ENCODE data around the gene DHRS12.
"Not testable (repeated sequence)": the region's sequence is repeated elsewhere in the genome, so short reads cannot be mapped to it uniquely, and the experiment has no call there.

DHRS12 gene

DNA sequence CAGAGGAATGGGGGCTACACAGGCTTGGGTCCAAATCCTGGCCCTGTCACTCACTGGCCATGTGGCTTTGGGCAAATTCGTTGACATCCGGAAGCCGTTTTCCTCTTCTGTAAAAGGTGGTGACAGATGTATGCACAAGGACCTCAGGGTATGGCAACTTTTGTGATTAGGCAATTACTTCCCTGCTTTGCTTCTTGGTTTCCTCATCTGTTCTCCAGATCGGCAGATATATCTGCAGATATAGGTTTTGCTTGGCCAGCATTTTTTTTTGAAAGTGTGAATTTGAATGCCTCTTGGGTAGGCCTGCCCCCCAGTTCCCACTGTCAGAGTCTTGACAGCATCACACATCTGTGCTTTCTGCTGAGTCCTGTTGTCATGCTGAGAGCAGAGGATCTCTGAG lies 23.3 kb upstream of the DHRS12 start:
- no peak overlapping the region for H3K27ac ChIP-seq (ENCODE audit: low read depth, low read length)
- no peak overlapping the region for H3K9ac ChIP-seq (ENCODE audit: low read length in 5 of 5)

DNA sequence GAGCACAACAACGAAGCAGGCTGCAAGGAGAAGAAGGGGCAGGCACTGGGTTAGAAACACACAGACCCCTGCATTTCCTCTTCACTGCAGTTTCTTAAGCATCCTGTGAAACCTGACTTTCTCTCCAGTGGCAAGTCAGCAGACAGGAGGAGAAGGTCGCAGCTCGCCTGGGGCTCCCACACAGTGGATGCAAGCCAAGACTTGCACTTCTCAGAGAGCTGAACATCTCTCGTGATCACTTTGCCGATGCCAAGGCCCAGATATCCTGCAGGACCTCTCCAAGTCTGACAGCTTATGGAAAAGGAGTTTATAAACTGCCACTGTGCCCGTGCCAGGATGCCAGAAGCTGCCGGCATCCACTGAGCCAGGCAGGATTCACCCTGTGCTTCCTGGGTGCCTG lies 22.6 kb upstream of the DHRS12 start:
- Histone ChIP-seq H3K27ac (ENCODE audit: low read depth, low read length) (no peak overlapping the region), H3K36me3 (ENCODE audit: control insufficient read depth in 5 of 5, insufficient read depth in 5 of 5, low read length in 5 of 5) (no peaks in the 10 kb centered on the region), H3K4me1 (ENCODE audit: control insufficient read depth in 5 of 5, insufficient read depth in 5 of 5, low read length in 5 of 5) (peaks cover 0 to 16% (median 6%) of the 10 kb centered on the region in 5 donors), H3K27me3 (ENCODE audit: control insufficient read depth in 5 of 5, insufficient read depth in 4 of 5, low read length in 5 of 5) (no peaks in the 10 kb centered on the region), H3K9me3 (ENCODE audit: control insufficient read depth in 5 of 5, low read length in 5 of 5) (no peaks in the 10 kb centered on the region), H3K9ac (ENCODE audit: low read length in 5 of 5) (no peak overlapping the region), H3K4me3 (ENCODE audit: low read depth in 1 of 5, low read length in 5 of 5) (no peak overlapping the region)

More for the DNA sequence above, 23.3 kb upstream of the DHRS12 start:
- Histone ChIP-seq H3K36me3 (ENCODE audit: control insufficient read depth in 5 of 5, insufficient read depth in 5 of 5, low read length in 5 of 5) (no peaks in the 10 kb centered on the region), H3K9me3 (ENCODE audit: control insufficient read depth in 5 of 5, low read length in 5 of 5) (no peaks in the 10 kb centered on the region), H3K4me3 (ENCODE audit: low read depth in 1 of 5, low read length in 5 of 5) (no peak overlapping the region), H3K4me1 (ENCODE audit: control insufficient read depth in 5 of 5, insufficient read depth in 5 of 5, low read length in 5 of 5) (peaks cover 0 to 15% (median 3%) of the 10 kb centered on the region in 5 donors), H3K27me3 (ENCODE audit: control insufficient read depth in 5 of 5, insufficient read depth in 4 of 5, low read length in 5 of 5) (no peaks in the 10 kb centered on the region)

DNA sequence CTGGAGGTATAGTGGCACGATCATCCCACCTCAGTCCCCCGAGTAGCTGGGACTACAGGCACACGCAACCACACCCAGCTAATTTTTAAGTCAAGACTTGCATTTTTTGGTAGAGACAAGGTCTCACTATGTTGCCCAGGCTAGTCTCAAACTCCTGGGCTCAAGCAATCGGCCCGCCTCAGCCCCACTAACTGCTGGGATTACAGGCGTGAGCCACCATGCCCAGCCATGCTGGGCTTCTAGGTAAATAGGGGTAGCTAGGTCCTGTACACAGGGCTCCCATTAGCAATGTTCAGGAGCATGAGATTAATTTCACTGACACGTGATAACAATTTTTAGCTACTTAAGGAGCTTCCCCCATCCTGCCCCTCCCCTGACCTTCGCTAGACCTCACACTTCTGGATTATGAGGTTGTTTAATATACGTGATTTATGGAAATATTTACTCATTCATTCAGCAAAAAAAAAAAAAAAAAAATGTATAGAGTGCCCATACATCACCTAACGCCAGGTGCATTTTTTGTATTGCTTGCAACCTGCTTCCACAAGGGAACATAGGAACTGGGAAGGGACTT lies 21.8 kb upstream of the DHRS12 start:
- H3K4me1 ChIP-seq (ENCODE audit: control insufficient read depth in 5 of 5, insufficient read depth in 5 of 5, low read length in 5 of 5), result peaks cover 0 to 16% (median 7%) of the 10 kb centered on the region in 5 donors

DNA sequence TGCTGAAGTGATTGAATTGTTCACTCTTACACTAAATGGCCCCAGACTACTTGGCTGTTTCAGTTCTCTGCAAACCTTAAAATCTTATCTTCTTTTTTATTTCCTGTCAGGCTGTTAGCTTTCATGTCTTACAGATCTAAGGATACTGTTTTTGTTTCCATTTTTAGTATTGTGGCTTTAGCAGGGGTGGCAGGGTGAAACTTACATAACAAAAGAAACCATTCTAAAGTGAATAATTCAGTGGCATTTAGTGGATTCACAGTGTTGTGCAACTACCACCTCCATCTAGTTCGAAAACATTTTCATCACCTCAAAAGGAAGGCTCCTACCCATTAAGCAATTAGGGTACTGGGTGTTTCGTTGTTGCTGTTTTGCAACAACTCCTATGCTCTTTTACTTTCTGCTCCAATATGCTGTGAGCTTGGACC lies 21.2 kb upstream of the DHRS12 start:
- H3K27me3 ChIP-seq (ENCODE audit: control insufficient read depth in 5 of 5, insufficient read depth in 4 of 5, low read length in 5 of 5), result no peaks in the 10 kb centered on the region
- H3K36me3 ChIP-seq (ENCODE audit: control insufficient read depth in 5 of 5, insufficient read depth in 5 of 5, low read length in 5 of 5), result no peaks in the 10 kb centered on the region
- no peak overlapping the region for H3K27ac ChIP-seq (ENCODE audit: low read depth, low read length)
- no peak overlapping the region for H3K9ac ChIP-seq (ENCODE audit: low read length in 5 of 5)
- H3K9me3 ChIP-seq (ENCODE audit: control insufficient read depth in 5 of 5, low read length in 5 of 5), result no peaks in the 10 kb centered on the region
- peaks cover 0 to 16% (median 7%) of the 10 kb centered on the region in 5 donors for H3K4me1 ChIP-seq (ENCODE audit: control insufficient read depth in 5 of 5, insufficient read depth in 5 of 5, low read length in 5 of 5)
- H3K4me3 ChIP-seq (ENCODE audit: low read depth in 1 of 5, low read length in 5 of 5), result no peak overlapping the region

More for the DNA sequence above, 21.8 kb upstream of the DHRS12 start:
- Histone ChIP-seq H3K27ac (ENCODE audit: low read depth, low read length) (no peak overlapping the region), H3K9ac (ENCODE audit: low read length in 5 of 5) (no peak overlapping the region), H3K4me3 (ENCODE audit: low read depth in 1 of 5, low read length in 5 of 5) (no peak overlapping the region), H3K27me3 (ENCODE audit: control insufficient read depth in 5 of 5, insufficient read depth in 4 of 5, low read length in 5 of 5) (no peaks in the 10 kb centered on the region), H3K36me3 (ENCODE audit: control insufficient read depth in 5 of 5, insufficient read depth in 5 of 5, low read length in 5 of 5) (no peaks in the 10 kb centered on the region), H3K9me3 (ENCODE audit: control insufficient read depth in 5 of 5, low read length in 5 of 5) (no peaks in the 10 kb centered on the region)

DNA sequence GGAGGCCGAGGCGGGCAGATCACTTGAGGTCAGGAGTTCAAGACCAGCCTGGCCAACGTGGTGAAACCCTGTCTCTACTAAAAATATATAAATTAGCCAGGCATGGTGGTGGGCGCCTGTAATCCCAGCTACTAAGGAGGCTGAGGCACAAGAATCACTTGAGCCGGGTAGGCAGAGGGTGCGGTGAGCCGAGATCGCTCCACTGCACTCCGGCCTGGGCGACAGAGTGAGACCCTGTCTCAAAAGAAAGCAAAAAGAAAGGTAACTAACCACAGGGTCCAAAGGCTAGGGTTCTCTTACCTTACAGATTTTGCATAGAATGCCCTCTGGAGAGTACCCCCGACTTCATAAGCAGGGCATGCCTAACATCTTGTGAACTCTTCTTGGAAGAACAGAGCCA lies 20.7 kb upstream of the DHRS12 start:
- H3K4me1 ChIP-seq (ENCODE audit: control insufficient read depth in 5 of 5, insufficient read depth in 5 of 5, low read length in 5 of 5), result peaks cover 0 to 16% (median 7%) of the 10 kb centered on the region in 5 donors

DNA sequence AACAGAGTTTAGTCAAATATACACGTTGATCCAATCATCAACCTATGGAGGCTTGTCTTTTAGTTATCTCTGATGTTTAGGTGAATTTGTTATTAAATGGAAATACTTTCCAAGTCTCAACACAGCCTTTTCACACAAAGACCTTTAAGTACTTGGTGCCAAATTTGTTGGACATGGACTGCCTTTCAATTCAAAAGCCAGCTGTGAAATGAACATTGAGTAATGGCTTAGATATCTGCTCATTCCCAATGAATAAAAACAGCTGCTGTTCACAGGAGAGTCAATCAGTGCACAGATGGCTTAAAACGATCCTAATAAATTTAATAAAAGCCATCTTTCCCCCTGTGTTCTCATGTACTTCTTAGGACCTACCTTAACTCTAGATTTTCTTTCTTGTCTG lies 19.9 kb upstream of the DHRS12 start:
- Histone ChIP-seq H3K27ac (ENCODE audit: low read depth, low read length) (no peak overlapping the region), H3K27me3 (ENCODE audit: control insufficient read depth in 5 of 5, insufficient read depth in 4 of 5, low read length in 5 of 5) (no peaks in the 10 kb centered on the region), H3K4me1 (ENCODE audit: control insufficient read depth in 5 of 5, insufficient read depth in 5 of 5, low read length in 5 of 5) (peaks cover 0 to 23% (median 14%) of the 10 kb centered on the region in 5 donors), H3K9ac (ENCODE audit: low read length in 5 of 5) (no peak overlapping the region), H3K4me3 (ENCODE audit: low read depth in 1 of 5, low read length in 5 of 5) (no peak overlapping the region), H3K36me3 (ENCODE audit: control insufficient read depth in 5 of 5, insufficient read depth in 5 of 5, low read length in 5 of 5) (no peaks in the 10 kb centered on the region), H3K9me3 (ENCODE audit: control insufficient read depth in 5 of 5, low read length in 5 of 5) (no peaks in the 10 kb centered on the region)

More for the DNA sequence above, 20.7 kb upstream of the DHRS12 start:
- not testable (repeated sequence) for H3K27ac ChIP-seq (ENCODE audit: low read depth, low read length); H3K9ac ChIP-seq (ENCODE audit: low read length in 5 of 5); H3K9me3 ChIP-seq (ENCODE audit: control insufficient read depth in 5 of 5, low read length in 5 of 5); H3K27me3 ChIP-seq (ENCODE audit: control insufficient read depth in 5 of 5, insufficient read depth in 4 of 5, low read length in 5 of 5); H3K4me3 ChIP-seq (ENCODE audit: low read depth in 1 of 5, low read length in 5 of 5); H3K36me3 ChIP-seq (ENCODE audit: control insufficient read depth in 5 of 5, insufficient read depth in 5 of 5, low read length in 5 of 5)

DNA sequence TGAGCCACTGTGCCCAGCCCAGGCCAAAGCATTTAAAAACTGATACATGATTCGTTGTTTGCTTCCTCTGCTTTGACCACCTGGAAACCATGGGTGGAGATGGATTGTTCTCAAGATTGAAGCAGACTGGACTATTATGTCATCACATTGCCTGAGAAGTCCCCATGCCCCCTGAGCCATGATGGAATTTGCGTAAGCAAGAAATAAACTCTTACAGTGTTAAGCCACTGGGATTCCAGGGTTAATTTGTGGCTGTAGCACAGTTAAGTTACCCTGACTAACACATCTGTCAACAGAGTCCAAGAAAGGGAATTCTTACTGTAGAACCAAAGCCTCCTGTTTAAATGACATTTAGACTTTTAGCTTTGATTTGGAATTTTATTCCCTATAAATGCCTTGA lies 19.4 kb upstream of the DHRS12 start:
- Histone ChIP-seq H3K4me3 (ENCODE audit: low read depth in 1 of 5, low read length in 5 of 5) (no peak overlapping the region), H3K9me3 (ENCODE audit: control insufficient read depth in 5 of 5, low read length in 5 of 5) (no peaks in the 10 kb centered on the region), H3K9ac (ENCODE audit: low read length in 5 of 5) (no peak overlapping the region), H3K27ac (ENCODE audit: low read depth, low read length) (no peak overlapping the region), H3K27me3 (ENCODE audit: control insufficient read depth in 5 of 5, insufficient read depth in 4 of 5, low read length in 5 of 5) (no peaks in the 10 kb centered on the region), H3K4me1 (ENCODE audit: control insufficient read depth in 5 of 5, insufficient read depth in 5 of 5, low read length in 5 of 5) (peaks cover 0 to 25% (median 15%) of the 10 kb centered on the region in 5 donors), H3K36me3 (ENCODE audit: control insufficient read depth in 5 of 5, insufficient read depth in 5 of 5, low read length in 5 of 5) (no peaks in the 10 kb centered on the region)

DNA sequence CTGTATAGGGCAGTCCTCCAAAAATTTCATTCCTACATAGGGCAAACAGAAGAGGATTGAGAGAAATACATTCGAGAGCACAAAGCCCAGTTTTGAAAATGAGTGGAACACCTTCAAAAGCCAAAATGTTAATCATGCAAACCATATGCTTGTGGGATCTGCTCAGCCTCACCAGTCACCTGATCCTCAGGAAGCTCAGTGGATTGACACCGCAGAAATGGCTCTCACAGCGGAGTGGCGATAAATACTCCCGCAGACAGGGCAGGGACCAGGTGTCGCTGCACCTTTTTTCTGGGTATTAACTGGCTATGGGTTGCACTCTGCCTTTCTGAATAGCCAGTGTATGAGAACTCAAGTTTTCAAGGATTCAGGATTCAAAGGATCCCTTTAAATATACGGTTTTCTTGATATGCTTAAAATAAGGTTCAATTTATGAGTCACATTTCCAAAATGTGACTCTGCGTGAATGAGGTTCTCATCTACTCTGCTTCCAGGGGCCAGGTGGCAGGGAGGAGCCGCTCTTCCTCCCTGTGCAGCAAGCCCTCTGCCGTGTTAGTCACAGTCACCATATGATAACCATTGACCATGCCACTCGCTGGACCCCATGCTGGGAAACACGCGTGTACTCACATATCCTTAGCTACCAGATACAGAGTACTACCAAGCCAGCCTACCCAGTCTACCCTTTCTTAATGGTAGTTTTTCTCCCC lies 18.3 kb upstream of the DHRS12 start:
- H3K27ac ChIP-seq (ENCODE audit: low read depth, low read length), result no peak overlapping the region
- no peak overlapping the region for H3K9ac ChIP-seq (ENCODE audit: low read length in 5 of 5)
- no peaks in the 10 kb centered on the region for H3K36me3 ChIP-seq (ENCODE audit: control insufficient read depth in 5 of 5, insufficient read depth in 5 of 5, low read length in 5 of 5)
- H3K4me1 ChIP-seq (ENCODE audit: control insufficient read depth in 5 of 5, insufficient read depth in 5 of 5, low read length in 5 of 5), result peaks cover 0 to 25% (median 15%) of the 10 kb centered on the region in 5 donors
- no peaks in the 10 kb centered on the region for H3K27me3 ChIP-seq (ENCODE audit: control insufficient read depth in 5 of 5, insufficient read depth in 4 of 5, low read length in 5 of 5)
- no peak overlapping the region for H3K4me3 ChIP-seq (ENCODE audit: low read depth in 1 of 5, low read length in 5 of 5)
- H3K9me3 ChIP-seq (ENCODE audit: control insufficient read depth in 5 of 5, low read length in 5 of 5), result no peaks in the 10 kb centered on the region

DNA sequence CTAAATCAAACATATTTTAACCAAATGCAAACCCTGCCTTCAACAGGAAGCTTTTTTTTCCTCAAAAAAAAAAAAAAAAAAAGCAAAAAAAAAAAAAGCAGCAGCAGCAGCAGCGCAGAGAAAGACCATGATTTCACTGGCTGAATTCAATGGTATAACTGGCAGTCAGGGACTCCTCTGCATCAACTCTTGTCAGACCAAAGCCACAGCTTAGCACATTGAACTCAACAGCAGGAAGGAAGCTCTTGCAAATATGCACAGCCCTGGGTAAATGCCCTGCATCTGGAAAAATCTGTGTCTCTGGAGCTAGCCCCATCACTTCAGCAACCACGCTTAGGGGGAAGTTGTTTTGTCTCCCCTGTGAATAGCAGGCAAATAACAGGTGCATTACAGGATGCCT lies 17.6 kb upstream of the DHRS12 start:
- Histone ChIP-seq H3K9ac (ENCODE audit: low read length in 5 of 5) (no peak overlapping the region), H3K4me1 (ENCODE audit: control insufficient read depth in 5 of 5, insufficient read depth in 5 of 5, low read length in 5 of 5) (peaks cover 0 to 22% (median 15%) of the 10 kb centered on the region in 5 donors), H3K4me3 (ENCODE audit: low read depth in 1 of 5, low read length in 5 of 5) (no peak overlapping the region), H3K9me3 (ENCODE audit: control insufficient read depth in 5 of 5, low read length in 5 of 5) (no peaks in the 10 kb centered on the region), H3K36me3 (ENCODE audit: control insufficient read depth in 5 of 5, insufficient read depth in 5 of 5, low read length in 5 of 5) (no peaks in the 10 kb centered on the region), H3K27ac (ENCODE audit: low read depth, low read length) (no peak overlapping the region), H3K27me3 (ENCODE audit: control insufficient read depth in 5 of 5, insufficient read depth in 4 of 5, low read length in 5 of 5) (peaks cover 0 to 4% (median 2%) of the 10 kb centered on the region in 5 donors)

DNA sequence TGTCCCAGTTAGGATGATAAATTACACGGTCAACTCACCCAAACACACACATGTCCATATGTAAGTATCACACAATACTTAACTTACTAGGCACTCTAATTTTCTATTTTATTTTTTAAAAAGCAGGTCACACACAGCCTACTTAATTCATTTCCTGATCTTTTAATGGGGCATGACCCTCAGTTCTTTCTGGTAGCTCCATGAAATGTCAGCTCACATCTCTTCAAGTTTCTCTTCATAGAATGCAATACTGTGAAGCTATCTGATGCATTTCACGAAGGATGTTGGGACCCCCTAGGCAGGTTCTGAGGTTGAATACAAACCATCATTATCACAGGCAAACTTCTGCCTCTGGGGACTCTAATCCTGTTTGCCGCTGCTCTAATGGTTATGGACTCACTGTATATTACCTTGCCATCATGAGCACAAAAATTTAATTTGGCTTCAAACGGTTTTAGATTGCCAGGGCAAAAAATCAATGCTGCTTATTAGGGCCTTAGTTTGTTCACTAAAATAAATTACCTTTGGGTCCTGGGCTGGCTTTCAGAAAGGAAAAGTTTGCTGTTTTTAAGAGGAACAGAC lies 16.1 kb upstream of the DHRS12 start:
- no peak overlapping the region for H3K4me3 ChIP-seq (ENCODE audit: low read depth in 1 of 5, low read length in 5 of 5)
- H3K4me1 ChIP-seq (ENCODE audit: control insufficient read depth in 5 of 5, insufficient read depth in 5 of 5, low read length in 5 of 5), result peaks cover 0 to 25% (median 16%) of the 10 kb centered on the region in 5 donors
- H3K27me3 ChIP-seq (ENCODE audit: control insufficient read depth in 5 of 5, insufficient read depth in 4 of 5, low read length in 5 of 5), result peaks cover 0 to 11% (median 5%) of the 10 kb centered on the region in 5 donors
- H3K36me3 ChIP-seq (ENCODE audit: control insufficient read depth in 5 of 5, insufficient read depth in 5 of 5, low read length in 5 of 5), result no peaks in the 10 kb centered on the region
- no peaks in the 10 kb centered on the region for H3K9me3 ChIP-seq (ENCODE audit: control insufficient read depth in 5 of 5, low read length in 5 of 5)
- no peak overlapping the region for H3K27ac ChIP-seq (ENCODE audit: low read depth, low read length)
- H3K9ac ChIP-seq (ENCODE audit: low read length in 5 of 5), result no peak overlapping the region
